CD4-positive, alpha-beta T cell treated with Interleukin-21 for 1 hour (primary cell): ENCODE results near the gene TMPRSS3.

Experiments
- DNase-seq: peaks from one replicate; pipeline ENCODE4 v3.0.0-alpha.2; 2020

Gene TMPRSS3

DNA sequence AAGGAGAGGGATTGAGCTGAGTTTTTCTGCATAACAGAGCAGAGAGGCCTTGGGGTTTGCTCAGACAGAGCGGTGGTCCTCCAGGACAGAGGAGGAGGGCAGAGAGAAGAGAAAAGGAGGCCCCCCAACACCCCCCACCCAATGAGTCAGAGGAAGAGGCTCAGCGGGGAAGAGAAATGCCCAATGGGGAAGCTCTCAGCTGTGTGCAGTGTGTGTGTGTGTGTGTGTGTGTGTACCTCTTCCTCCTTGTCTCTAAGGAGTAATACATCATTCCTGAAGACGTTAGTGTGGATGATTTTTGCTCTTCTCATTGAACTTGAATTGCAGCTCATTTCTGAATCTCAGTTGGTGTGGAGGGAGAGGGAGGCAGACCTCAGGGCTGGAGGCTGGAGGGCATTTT is 8.7 kb downstream of the TMPRSS3 start:
- DNase-seq = no peak

- no peak for DNase-seq
These were observed 9.7 kb downstream of the TMPRSS3 start for GRCh38 chr21:42386034-42386591.

GRCh38 chr21:42385619-42386018 is 10.2 kb downstream of the TMPRSS3 start:
- no peak for DNase-seq

DNA sequence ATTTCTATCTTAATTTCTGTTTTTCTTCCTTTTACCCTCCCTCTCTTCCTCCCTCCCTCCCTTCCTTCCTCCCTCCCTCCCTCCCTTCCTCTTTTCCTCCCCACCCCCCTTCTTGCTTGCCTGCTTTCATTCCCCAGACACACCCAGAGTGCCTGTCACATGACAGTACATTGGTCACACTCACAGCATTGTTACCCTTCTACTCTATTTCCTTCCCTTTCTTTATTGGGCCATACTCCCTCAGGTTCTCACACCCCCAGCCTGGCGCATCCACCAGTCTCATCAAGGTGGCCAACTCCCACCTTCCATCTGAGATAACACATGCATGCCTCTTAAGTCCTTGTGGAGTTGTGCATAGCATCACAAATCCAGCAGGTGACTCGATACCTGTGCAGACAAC is 10.9 kb downstream of the TMPRSS3 start:
- DNase-seq = no peak

DNA sequence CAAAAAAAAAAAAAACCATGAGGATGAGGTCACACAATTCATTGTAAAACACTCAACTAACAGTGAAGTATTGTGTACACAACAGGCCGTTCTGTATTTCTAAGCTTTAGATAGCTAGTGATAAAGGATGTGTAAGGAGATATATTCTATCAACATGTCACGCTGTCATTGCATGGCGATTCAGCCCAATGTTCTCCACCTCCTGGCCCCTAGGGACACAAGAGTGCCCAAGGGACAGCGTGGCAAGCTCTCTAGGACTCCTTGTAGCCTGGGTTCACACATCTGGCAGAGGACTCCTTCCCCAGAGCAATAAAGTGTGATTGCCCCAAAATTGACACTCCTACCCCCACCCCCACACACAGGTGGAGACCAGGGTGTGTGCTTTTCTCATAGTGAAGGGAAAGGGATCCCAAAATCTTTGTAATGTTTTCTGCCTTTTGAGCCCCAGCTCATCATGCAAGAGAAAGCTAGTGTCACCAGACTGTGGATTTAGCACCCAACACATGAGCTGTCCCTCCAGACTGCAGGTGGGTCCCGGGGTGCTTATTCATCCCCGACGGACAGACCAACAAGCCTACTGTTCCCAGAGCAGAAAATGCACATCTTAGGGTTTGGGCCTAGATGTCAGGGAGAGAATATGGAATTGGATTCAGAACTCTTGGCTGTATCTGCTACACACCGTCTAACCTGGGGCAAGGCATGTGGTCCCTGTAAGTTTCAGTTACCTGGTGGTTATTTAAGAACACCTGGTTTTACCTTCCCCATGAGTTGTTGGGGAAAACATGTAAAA is 11.5 kb downstream of the TMPRSS3 start:
- DNase-seq = no peak

GRCh38 chr21:42383331-42383730 is 12.5 kb downstream of the TMPRSS3 start:
- no peak for DNase-seq

GRCh38 chr21:42382915-42383314 is 12.9 kb downstream of the TMPRSS3 start:
- no peak for DNase-seq

- DNase-seq = peak; percentile 65
These were observed 14.4 kb downstream of the TMPRSS3 start for GRCh38 chr21:42381347-42381984.

DNA sequence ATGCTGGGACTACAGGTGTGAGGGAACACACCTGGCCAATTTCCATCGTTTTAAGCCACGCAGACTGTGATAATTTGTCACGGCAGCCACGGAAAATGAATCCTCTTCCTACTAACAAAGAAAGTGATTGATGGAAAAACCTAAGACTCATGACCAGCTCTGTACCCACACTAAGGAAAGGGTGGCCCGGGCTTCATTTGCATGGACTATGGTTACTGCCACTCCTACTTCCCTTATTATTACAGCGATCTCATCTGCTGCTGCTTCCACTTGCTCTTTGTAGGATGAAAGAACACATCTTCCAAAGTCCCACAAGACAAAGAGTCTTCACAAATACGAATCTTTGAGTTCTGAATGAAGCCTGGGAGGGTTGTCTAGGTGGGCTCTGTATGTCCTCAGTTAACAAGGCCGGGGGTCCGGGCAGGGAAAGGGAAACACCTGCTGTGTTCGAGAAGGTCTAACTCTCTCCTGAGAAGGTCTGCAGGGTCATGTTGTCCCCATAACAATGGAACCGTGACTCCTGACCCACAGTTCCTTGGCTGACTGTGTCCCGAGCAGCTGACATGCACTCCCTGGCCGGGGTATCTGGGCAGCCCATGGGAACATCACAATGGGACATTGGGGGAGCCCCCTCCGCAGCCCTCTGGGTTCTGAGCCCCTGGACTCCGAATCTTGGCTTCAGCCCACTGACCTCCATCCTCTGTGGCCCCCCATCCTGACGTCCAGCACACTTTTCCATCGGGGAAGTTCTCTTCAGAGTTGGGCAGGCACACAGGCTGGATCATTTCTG is 16.2 kb downstream of the TMPRSS3 start:
- no peak for DNase-seq

- DNase-seq = no peak
These were observed 17.4 kb downstream of the TMPRSS3 start for GRCh38 chr21:42378418-42378817.

DNA sequence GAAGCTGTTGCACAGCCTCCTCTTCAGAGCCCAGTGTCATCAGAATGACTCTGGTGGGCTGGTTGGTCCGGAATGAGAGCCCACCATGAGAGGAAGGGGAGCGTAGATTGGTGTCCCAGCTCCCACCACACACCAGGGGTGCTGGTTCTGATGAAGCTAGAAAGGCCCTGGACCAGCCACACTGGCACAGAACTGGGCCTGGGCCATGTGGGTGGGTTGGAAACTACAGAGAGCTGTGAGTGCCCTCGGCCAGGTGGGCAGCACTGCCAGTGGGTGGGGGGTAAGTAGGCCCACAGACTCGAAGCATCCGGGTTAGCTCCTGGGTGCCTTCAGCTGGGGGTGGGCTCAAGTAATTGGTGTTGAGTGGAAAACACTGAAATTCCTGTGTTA is 17.9 kb downstream of the TMPRSS3 start:
- no peak for DNase-seq

GRCh38 chr21:42377211-42377950 is 18.5 kb downstream of the TMPRSS3 start:
- no peak for DNase-seq

DNA sequence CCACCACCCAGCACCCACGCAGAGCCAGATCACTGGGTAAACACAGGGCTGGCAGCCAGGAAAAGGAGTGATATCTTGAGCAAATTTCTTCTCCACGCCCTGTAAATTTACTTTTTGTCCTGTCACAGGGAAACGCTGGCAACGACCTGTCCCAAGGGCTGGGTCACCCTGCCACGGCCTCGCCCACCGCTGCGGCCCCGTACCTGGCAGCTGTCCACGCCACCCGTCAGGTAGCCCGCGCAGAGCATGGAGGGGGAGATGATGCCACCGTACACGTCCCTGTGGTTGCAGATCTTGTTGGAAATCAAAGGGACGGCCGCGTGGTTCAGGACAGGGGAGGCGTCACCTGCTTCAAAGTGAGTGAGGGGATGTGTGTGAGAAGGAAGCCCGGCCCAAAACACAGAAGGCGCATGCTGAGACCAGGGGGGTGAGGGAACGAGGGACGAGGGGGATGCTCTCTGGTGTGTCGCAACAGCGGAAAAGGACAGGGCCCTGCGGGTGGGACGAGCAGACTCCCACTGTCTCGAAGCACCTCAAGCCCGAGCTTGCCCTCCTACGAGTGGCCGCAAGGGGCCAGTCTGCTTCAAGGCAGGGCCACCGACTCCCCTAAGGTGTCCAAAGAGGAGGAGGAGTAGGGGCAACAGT is 19.4 kb downstream of the TMPRSS3 start:
- no peak for DNase-seq

DNA sequence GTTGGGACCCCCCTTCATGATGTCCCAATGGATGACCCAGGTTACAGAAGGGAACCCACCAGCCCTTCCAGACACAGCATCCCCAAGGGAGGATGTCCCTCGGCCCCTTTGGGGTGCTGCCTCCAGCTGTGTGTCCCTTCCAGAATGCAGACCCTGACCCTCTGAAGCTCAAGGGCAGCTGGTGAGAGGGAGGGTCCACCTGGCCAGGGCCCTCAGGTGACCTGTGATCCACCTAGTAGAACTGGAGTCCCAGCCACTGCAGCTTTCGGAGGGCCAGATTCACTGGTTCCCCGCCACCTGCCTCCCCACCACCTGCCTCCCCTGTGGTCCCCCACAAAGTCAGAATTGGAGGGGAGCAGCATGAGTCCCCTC is 19.9 kb downstream of the TMPRSS3 start:
- no peak for DNase-seq

- DNase-seq = no peak
These were observed 20.3 kb downstream of the TMPRSS3 start for GRCh38 chr21:42375506-42375905.

- DNase-seq = no peak
These were observed 20.9 kb downstream of the TMPRSS3 start for GRCh38 chr21:42374864-42375499.

DNA sequence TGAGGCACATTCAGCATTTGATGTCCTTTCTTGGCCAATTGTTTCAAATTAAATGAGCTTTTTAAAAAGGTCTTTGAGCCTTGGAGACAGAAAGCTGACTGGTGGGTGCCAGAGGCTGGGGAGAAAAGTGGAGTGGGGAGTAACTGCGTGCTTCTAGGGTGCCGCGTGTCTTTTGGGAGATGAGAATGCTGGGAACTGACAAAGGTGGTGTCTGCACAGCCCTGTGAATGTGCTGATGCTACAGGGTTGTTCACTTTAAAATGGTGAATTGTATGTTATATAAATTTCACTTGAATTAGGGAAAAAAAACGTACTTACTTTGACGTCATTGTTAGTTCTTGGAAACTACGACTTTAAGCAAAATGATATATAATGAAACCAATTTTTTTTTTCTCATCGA is 21.4 kb downstream of the TMPRSS3 start:
- DNase-seq = no peak

DNA sequence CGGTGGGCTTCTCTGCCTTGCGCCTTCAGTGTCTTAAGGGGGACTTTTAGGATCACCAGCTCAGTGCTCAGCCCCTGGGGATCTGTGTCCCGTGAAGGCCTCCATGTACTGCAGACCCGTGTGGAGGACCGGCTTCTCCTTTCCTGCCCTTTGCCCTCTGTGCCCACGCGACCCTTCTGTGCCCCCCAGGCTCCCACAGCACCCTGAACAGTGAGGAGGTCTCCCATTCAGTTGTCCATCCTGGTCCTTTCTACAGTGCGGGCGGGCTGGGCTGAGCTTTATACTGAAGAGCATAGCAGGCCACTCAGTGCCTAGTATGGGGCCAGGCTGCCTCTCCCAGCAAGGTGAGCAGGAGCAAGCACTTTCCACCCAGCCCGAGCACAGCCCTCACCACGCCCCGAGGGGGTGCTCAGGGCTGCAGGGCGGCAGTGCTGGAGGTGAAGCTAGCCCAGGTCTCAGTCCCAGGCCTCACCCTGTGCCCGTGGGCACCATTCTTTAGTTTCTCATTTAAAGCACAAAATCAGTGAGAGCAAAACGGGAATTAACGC is 21.9 kb downstream of the TMPRSS3 start:
- DNase-seq = no peak

- DNase-seq = no peak
These were observed 22.5 kb downstream of the TMPRSS3 start for GRCh38 chr21:42373196-42373907.

GRCh38 chr21:42370894-42371654 is 24.8 kb downstream of the TMPRSS3 start:
- DNase-seq = no peak
